A549 (cell line): ENCODE results near the gene PHTF2. TPM values are rescaled to one million over a fixed set of nuclear protein-coding genes. Genes with fewer than 3 reads are reported as not detected.
"Not testable (repeated sequence)": the region's sequence is repeated elsewhere in the genome, so short reads cannot be mapped to it uniquely, and the experiment has no call there.

Source experiments
- ATAC-seq, 2 experiments: fragments of 200-7000 bp in 1 of 2; fragments of >200 bp in 1 of 2; cut with Nextera tagmentation in 1 of 2; cut with Tn5 transposase in 1 of 2; 3 replicates each; pipeline versions ENCODE4 v1.8.0 to v1.9.1; 2018 to 2020; ENCODE audit warnings: mild to moderate bottlenecking in 1 of 2, moderate library complexity in 1 of 2
- CTCF ChIA-PET: fragments of 300-600 bp; sonication (Branson Sonifier 250); formaldehyde crosslinking; extraction: SDS; loops from one replicate; lab custom pipeline; 2021; ENCODE audit warnings: antibody characterized with exemption, inconsistent platforms; lab: Yijun Ruan, JAX
- POLR2A ChIA-PET: fragments of 350-600 bp; formaldehyde crosslinking; extraction: SDS; loops from one replicate; lab custom pipeline; 2021; ENCODE audit warnings: antibody characterized with exemption, inconsistent platforms; lab: Yijun Ruan, JAX
- DNase-seq, 2 experiments: peaks; one replicate each; pipeline versions ENCODE4 v3.0.0 to v3.0.0-alpha.2; 2011 to 2016; ENCODE audit warnings: low read depth in 1 of 2, low spot score in 1 of 2
- FAIRE-seq: peaks from 2 replicates; lab custom pipeline; 2011; peaks lifted over from hg19 to GRCh38; lab: Jason Lieb, UNC
- H3K27ac ChIP-seq, 2 experiments: fragments of >200 bp; sonication (Bioruptor Twin); formaldehyde crosslinking; 3 replicates each; pipeline ENCODE4 v1.5.1; 2016 to 2017
- H3K4me1 ChIP-seq: fragments of >200 bp; sonication (Bioruptor Twin); formaldehyde crosslinking; 3 replicates; pipeline ENCODE4 v1.6.1; 2016
- H3K4me2 ChIP-seq: fragments of >200 bp; sonication (Bioruptor Twin); formaldehyde crosslinking; 3 replicates; pipeline ENCODE4 v1.6.1; 2016
- H3K4me3 ChIP-seq: fragments of >200 bp; sonication (Bioruptor Twin); formaldehyde crosslinking; 3 replicates; pipeline ENCODE4 v1.5.1; 2016
- H3K9me3 ChIP-seq: fragments of >200 bp; sonication (Bioruptor Twin); formaldehyde crosslinking; 3 replicates; pipeline ENCODE4 v1.6.1; 2016
- BHLHE40 ChIP-seq: IDR thresholded peaks from 2 replicates; pipeline ENCODE4 v1.6.1; 2012; ENCODE audit warnings: low read depth, low read length, inconsistent platforms
- CBX2 ChIP-seq: fragments of 200-600 bp; sonication (generic); IDR thresholded peaks from 2 replicates; pipeline ENCODE4 v1.6.1; 2016; ENCODE audit warnings: low read depth, mild to moderate bottlenecking, borderline replicate concordance
- CEBPB ChIP-seq, 2 experiments: fragments of >200 bp in 1 of 2; sonication (Bioruptor Twin) in 1 of 2; formaldehyde crosslinking in 1 of 2; IDR thresholded peaks; 2 replicates each; pipeline ENCODE4 v1.6.1; 2012 to 2016
- CHD2 ChIP-seq: fragments of 150-350 bp; IDR thresholded peaks from 2 replicates; pipeline ENCODE4 v1.6.1; 2014; ENCODE audit warnings: low read length; ENCODE audit not compliant: partially characterized antibody
- EHMT2 ChIP-seq: fragments of 200-600 bp; sonication (generic); IDR thresholded peaks from 2 replicates; pipeline ENCODE4 v1.6.1; 2016; ENCODE audit warnings: antibody characterized with exemption, low read depth, mild to moderate bottlenecking, moderate library complexity
- EP300 ChIP-seq, 2 experiments: fragments of >200 bp; sonication (Bioruptor Twin); formaldehyde crosslinking; IDR thresholded peaks; 2 replicates in 1 of 2; 3 replicates in 1 of 2; pipeline ENCODE4 v1.6.1; 2016 to 2017
- FOSL2 ChIP-seq, 2 experiments: fragments of 450-650 bp in 1 of 2; fragments of >200 bp in 1 of 2; sonication (Bioruptor Twin) in 1 of 2; formaldehyde crosslinking; IDR thresholded peaks; 2 replicates each; pipeline versions ENCODE4 v1.5.0 to v1.6.1; 2016 to 2020; ENCODE audit warnings: mild to moderate bottlenecking in 1 of 2, moderate library complexity in 1 of 2
- FOXS1 ChIP-seq: fragments of 250-450 bp; sonication (Bioruptor Pico); IDR thresholded peaks from 2 replicates; pipeline ENCODE4 v1.5.0; 2020; ENCODE audit warnings: mild to moderate bottlenecking, moderate library complexity
- GATA3 ChIP-seq: IDR thresholded peaks from 2 replicates; pipeline ENCODE4 v1.6.1; 2012; ENCODE audit warnings: borderline replicate concordance
- HOXB5 ChIP-seq: fragments of 250-450 bp; sonication (Bioruptor Pico); IDR thresholded peaks from 2 replicates; pipeline ENCODE4 v1.5.0; 2020; ENCODE audit warnings: mild to moderate bottlenecking, moderate library complexity
- KDM5A ChIP-seq: fragments of 200-600 bp; sonication (generic); IDR thresholded peaks from 2 replicates; pipeline ENCODE4 v1.6.1; 2016; ENCODE audit warnings: antibody characterized with exemption, mild to moderate bottlenecking
- MAFK ChIP-seq: fragments of 450-650 bp; IDR thresholded peaks from 2 replicates; pipeline ENCODE4 v1.6.1; 2014; ENCODE audit not compliant: partially characterized antibody
- MYC ChIP-seq: IDR thresholded peaks from 2 replicates; pipeline ENCODE4 v1.6.1; 2012; ENCODE audit warnings: mild to moderate bottlenecking, inconsistent platforms, low read length, improper control_type of control experiment, borderline replicate concordance
- PHF8 ChIP-seq: fragments of 200-600 bp; sonication (generic); IDR thresholded peaks from 2 replicates; pipeline ENCODE4 v1.6.1; 2016; ENCODE audit warnings: low read depth, mild to moderate bottlenecking, antibody characterized with exemption, moderate library complexity, borderline replicate concordance
- POLR2A ChIP-seq: IDR thresholded peaks from 2 replicates; pipeline ENCODE4 v1.6.1; 2012; ENCODE audit warnings: mild to moderate bottlenecking, low read length
- RAD21 ChIP-seq, 2 experiments: fragments of >200 bp in 1 of 2; sonication (Bioruptor Twin) in 1 of 2; formaldehyde crosslinking in 1 of 2; IDR thresholded peaks in 1 of 2; conservative IDR thresholded peaks in 1 of 2; 2 replicates in 1 of 2; 3 replicates in 1 of 2; pipeline ENCODE4 v1.6.1; 2012 to 2018; ENCODE audit warnings: inconsistent platforms in 1 of 2
- RCOR1 ChIP-seq: fragments of 150-350 bp; IDR thresholded peaks from 2 replicates; pipeline ENCODE4 v1.6.1; 2014; ENCODE audit warnings: antibody characterized with exemption, low read length, low read depth
- SREBF2 ChIP-seq: fragments of 450-650 bp; IDR thresholded peaks from 2 replicates; pipeline ENCODE4 v1.6.1; 2014; ENCODE audit warnings: mild to moderate bottlenecking, moderate library complexity
- TFCP2L1 ChIP-seq: fragments of 250-450 bp; sonication (Bioruptor Pico); IDR thresholded peaks from 2 replicates; pipeline ENCODE4 v1.5.0; 2021; ENCODE audit warnings: mild to moderate bottlenecking
- ZC3H11A ChIP-seq: fragments of 450-650 bp; IDR thresholded peaks from 2 replicates; pipeline ENCODE4 v1.6.1; 2014; ENCODE audit warnings: antibody characterized with exemption, mild to moderate bottlenecking
- ZFP36 ChIP-seq: fragments of 450-650 bp; IDR thresholded peaks from 2 replicates; pipeline ENCODE4 v1.6.1; 2014; ENCODE audit warnings: borderline replicate concordance; ENCODE audit not compliant: partially characterized antibody
- ZNF302 ChIP-seq: fragments of 250-450 bp; sonication (Bioruptor Pico); IDR thresholded peaks from 2 replicates; pipeline ENCODE4 v1.9.0; 2021; ENCODE audit warnings: inconsistent platforms, mild to moderate bottlenecking, moderate library complexity
- ZSCAN20 ChIP-seq: fragments of 250-450 bp; sonication (Bioruptor Pico); IDR thresholded peaks from 2 replicates; pipeline ENCODE4 v1.8.0; 2022; ENCODE audit warnings: mild to moderate bottlenecking, moderate library complexity
- WGBS: methylation state at CpG from one replicate; pipeline ENCODE4 v1.1.6; 2017; ENCODE audit errors: missing lambda C conversion rate; 5-methylcytosine and 5-hydroxymethylcytosine counted together
- polyA plus RNA-seq, 4 experiments: library from polyadenylated mRNA; depleted of rRNA in 3 of 4; stranded (reverse); fragments of >200 nt; fragmentation: RNase III in 1 of 4; extraction: RNeasy Plus Mini Kit Qiagen cat#74134 plus additional on column Dnase treatment in 1 of 4; gene quantifications; 2 replicates in 3 of 4; 3 replicates in 1 of 4; pipeline ENCODE4 v1.2.3, GENCODE V29; 2011 to 2017
- TF ChIP-seq, protein P1 (sequence below): fragments of 450-650 bp; IDR thresholded peaks from 2 replicates; pipeline ENCODE4 v1.6.1; 2014; ENCODE audit warnings: antibody characterized with exemption
- TF ChIP-seq, protein P2 (sequence below): fragments of 150-350 bp; IDR thresholded peaks from 2 replicates; pipeline ENCODE4 v1.6.1; 2014; ENCODE audit warnings: low read depth, mild to moderate bottlenecking, low read length
- TF ChIP-seq, protein P3 (sequence below): IDR thresholded peaks from 2 replicates; pipeline ENCODE4 v1.6.1; 2012

Gene PHTF2
- polyA plus RNA-seq, 2 of the 4 experiments (the other 2 are of a cell fraction): 14.5 to 41.6 TPM

DNA sequence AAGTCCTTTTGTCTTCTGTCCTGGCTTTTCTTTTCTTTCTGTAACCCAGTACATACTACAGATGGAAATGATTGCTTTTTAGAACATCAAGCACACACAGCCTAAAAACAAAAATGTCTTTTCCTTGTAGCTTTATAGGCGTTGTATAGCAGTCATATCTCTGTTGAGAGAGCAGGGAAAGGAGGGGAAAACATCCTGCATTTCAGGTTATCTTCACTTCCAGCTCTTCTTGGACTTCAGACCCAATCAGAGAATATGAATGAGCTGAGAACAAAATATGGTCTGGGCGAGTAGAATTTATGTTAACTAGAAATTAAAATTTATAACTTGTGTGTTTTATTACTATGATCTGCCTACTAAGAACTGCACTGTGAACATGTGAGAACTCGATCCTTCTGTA, 15.0 kb upstream of the PHTF2 start:
- Histone ChIP-seq H3K4me3 (no peak overlapping the region), H3K4me1 (no peaks in the 10 kb centered on the region), H3K27ac (no peak overlapping the region), H3K9me3 (peaks cover 6% of the 10 kb centered on the region; the same call in 2 of the 3 replicates), H3K4me2 (no peak overlapping the region)
- TF ChIP-seq PHF8: no peak
- TF ChIP-seq MAFK: no peak
- TF ChIP-seq KDM5A: no peak
- TF ChIP-seq MYC: no peak
- no peak for TF ChIP-seq RAD21 (conservative IDR thresholded peaks at IDR 0.05 in 1 of 2, IDR thresholded peaks at IDR 0.05 in 1 of 2)
- no peak for TF ChIP-seq CHD2
- no peak for TF ChIP-seq ZSCAN20 (CRISPR knock-in tag)
- no peak for TF ChIP-seq ZFP36
- TF ChIP-seq, protein P1, sequence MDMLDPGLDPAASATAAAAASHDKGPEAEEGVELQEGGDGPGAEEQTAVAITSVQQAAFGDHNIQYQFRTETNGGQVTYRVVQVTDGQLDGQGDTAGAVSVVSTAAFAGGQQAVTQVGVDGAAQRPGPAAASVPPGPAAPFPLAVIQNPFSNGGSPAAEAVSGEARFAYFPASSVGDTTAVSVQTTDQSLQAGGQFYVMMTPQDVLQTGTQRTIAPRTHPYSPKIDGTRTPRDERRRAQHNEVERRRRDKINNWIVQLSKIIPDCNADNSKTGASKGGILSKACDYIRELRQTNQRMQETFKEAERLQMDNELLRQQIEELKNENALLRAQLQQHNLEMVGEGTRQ: no peak
- no peak for TF ChIP-seq EHMT2
- no peak for TF ChIP-seq FOSL2 (IDR thresholded peaks at IDR 0.05)
- no peak for TF ChIP-seq FOSL2 (CRISPR knock-in tag; IDR thresholded peaks at IDR 0.05)
- TF ChIP-seq ZC3H11A: no peak
- TF ChIP-seq EP300 (IDR thresholded peaks at IDR 0.05): no peak
- no peak for TF ChIP-seq BHLHE40
- CTCF ChIA-PET: interaction anchor here (1.5 to 1.7 kb wide), 2 partner anchors 24 to 133 kb away, joined by 4 read pairs; no protein-coding TSS in a partner anchor
- POLR2A ChIA-PET: no interaction called here
- no peak for ATAC-seq
- no peak for DNase-seq
- no peak for FAIRE-seq
- 86% methylated on average over 3 of the region's 3 CpGs for WGBS

DNA sequence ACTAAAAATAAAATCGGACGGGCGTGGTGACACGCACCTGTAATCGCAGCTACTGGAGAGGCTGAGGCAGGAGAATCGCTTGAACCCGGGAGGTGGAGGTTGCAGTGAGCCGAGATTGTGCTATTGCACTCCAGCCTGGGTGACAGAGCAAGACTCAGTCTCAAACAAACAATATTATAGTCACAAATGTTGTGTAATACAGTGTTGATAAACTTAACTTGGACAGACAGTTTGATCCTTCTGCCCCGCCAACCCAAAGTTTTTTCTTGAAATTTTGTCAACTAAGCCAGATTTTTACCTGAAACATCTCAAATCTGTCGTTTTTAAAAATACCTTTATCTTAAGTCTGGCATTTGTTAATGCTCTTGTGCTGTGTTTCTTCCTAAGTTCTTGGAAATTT, 14.1 kb upstream of the PHTF2 start:
- POLR2A ChIA-PET, FAIRE-seq: not testable (repeated sequence)

DNA sequence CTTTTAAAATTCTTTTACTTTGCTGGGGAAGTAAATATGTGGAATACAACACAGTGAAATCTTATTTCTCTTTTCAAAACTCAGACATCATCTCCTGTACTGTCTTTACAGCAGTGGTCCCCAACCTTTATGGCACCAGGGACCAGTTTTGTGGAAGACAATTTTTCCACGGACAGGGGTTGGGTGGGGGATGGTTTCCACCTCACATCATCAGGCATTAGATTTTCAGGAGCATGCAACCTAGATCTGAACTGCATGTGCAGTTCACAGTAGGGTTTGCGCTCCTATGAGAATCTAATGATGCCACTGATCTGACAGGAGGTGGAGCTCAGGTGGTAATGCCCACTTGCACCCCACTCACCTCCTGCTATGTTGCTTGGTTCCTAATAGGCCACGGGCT, 12.6 kb upstream of the PHTF2 start:
- TF ChIP-seq, protein P2, sequence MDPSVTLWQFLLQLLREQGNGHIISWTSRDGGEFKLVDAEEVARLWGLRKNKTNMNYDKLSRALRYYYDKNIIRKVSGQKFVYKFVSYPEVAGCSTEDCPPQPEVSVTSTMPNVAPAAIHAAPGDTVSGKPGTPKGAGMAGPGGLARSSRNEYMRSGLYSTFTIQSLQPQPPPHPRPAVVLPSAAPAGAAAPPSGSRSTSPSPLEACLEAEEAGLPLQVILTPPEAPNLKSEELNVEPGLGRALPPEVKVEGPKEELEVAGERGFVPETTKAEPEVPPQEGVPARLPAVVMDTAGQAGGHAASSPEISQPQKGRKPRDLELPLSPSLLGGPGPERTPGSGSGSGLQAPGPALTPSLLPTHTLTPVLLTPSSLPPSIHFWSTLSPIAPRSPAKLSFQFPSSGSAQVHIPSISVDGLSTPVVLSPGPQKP: no peak
- TF ChIP-seq FOSL2 (IDR thresholded peaks at IDR 0.05) (no peak), FOSL2 (CRISPR knock-in tag; IDR thresholded peaks at IDR 0.05) (no peak), RCOR1 (no peak), KDM5A (no peak), MAFK (no peak), TFCP2L1 (CRISPR knock-in tag) (no peak)
- ATAC-seq (no peak), DNase-seq (no peak), FAIRE-seq (no peak)
- Histone ChIP-seq H3K4me3 (no peak overlapping the region), H3K4me1 (peaks cover 2% of the 10 kb centered on the region; the same call in 2 of the 3 replicates), H3K9me3 (peaks cover 6% of the 10 kb centered on the region; the same call in 2 of the 3 replicates), H3K27ac (no peak overlapping the region), H3K4me2 (no peak overlapping the region)
- ChIA-PET POLR2A (no interaction called here), CTCF (no interaction called here)
- 93% methylated on average over 3 of the region's 3 CpGs for WGBS

More for the DNA sequence above, 14.1 kb upstream of the PHTF2 start:
- ATAC-seq, H3K4me2 ChIP-seq, DNase-seq, H3K27ac ChIP-seq, H3K4me1 ChIP-seq, H3K9me3 ChIP-seq, H3K4me3 ChIP-seq: not testable (repeated sequence)
- CTCF ChIA-PET: interaction anchor here (1.3 kb wide), 1 partner anchor 133 kb away, joined by 5 read pairs; no protein-coding TSS in a partner anchor
- 91% methylated on average over 10 of the region's 10 CpGs for WGBS

DNA sequence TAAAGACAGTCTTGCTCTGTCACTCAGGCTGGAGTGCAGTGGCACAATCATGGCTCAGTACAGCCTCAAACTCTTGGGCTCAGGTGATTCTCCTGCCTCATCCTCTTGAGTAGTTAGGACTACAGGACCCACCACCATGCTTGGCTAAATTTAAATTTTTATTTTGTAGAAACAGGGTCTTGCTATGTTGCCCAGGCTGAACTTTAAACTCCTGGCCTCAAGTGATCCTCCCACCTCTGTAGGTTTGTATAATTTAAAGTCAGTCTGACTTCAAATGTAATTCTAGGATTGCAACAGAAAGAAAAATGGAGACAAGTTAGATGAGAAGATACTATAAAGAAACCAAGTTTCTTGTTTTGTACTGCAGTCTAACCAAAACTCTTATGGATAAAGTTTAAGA, 11.8 kb upstream of the PHTF2 start:
- no peak overlapping the region for H3K4me2 ChIP-seq
- DNase-seq: no peak
- CTCF ChIA-PET: interaction anchor here (1.6 kb wide), 1 partner anchor 12 kb away, joined by 4 read pairs; the partner anchor contains the start of genes PHTF2 and TMEM60
- H3K4me3 ChIP-seq: no peak overlapping the region
- no peak overlapping the region; a peak in 1 of 6 replicates for H3K27ac ChIP-seq
- POLR2A ChIA-PET: interaction anchor here (1.5 kb wide), 1 partner anchor 12 kb away, joined by 5 read pairs; the partner anchor contains the start of genes PHTF2 and TMEM60
- FAIRE-seq: no peak
- peaks cover 6% of the 10 kb centered on the region; the same call in 2 of the 3 replicates for H3K9me3 ChIP-seq
- TF ChIP-seq GATA3 (no peak), ZNF302 (no peak), POLR2A (no peak), CBX2 (no peak), CEBPB (IDR thresholded peaks at IDR 0.05) (no peak), FOXS1 (no peak), FOSL2 (IDR thresholded peaks at IDR 0.05) (no peak), FOSL2 (CRISPR knock-in tag; IDR thresholded peaks at IDR 0.05) (no peak), HOXB5 (no peak), SREBF2 (no peak)
- TF ChIP-seq, protein P1: no peak
- TF ChIP-seq, protein P3, sequence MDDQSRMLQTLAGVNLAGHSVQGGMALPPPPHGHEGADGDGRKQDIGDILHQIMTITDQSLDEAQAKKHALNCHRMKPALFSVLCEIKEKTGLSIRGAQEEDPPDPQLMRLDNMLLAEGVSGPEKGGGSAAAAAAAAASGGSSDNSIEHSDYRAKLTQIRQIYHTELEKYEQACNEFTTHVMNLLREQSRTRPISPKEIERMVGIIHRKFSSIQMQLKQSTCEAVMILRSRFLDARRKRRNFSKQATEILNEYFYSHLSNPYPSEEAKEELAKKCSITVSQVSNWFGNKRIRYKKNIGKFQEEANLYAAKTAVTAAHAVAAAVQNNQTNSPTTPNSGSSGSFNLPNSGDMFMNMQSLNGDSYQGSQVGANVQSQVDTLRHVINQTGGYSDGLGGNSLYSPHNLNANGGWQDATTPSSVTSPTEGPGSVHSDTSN: no peak
- TF ChIP-seq, all 56 proteins: peak for 0
- peaks cover 9% of the 10 kb centered on the region for H3K4me1 ChIP-seq
- ATAC-seq: no peak
